HepG2 (cell line): Measurements from ENCODE around the gene EML2. TPM values are rescaled to one million over a fixed set of nuclear protein-coding genes. Genes with fewer than 3 reads are reported as not detected.

Experiments
- BHLHE40 ChIP-seq: IDR thresholded peaks from 2 replicates; pipeline ENCODE4 v1.6.1; 2011; ENCODE audit warnings: low read length, improper control_type of control experiment
- GFI1 ChIP-seq: sonication (generic); formaldehyde crosslinking; IDR thresholded peaks from 2 replicates; pipeline ENCODE4 v1.5.0; 2020; ENCODE audit warnings: missing genetic modification reagents, mild to moderate bottlenecking, borderline replicate concordance
- HMGA1 ChIP-seq: sonication (generic); formaldehyde crosslinking; conservative IDR thresholded peaks from 2 replicates; pipeline ENCODE4 v1.4.0; 2020; ENCODE audit warnings: missing genetic modification reagents
- HNF4A ChIP-seq: sonication (generic); formaldehyde crosslinking; IDR thresholded peaks from 2 replicates; pipeline ENCODE4 v1.4.0; 2020; ENCODE audit warnings: missing genetic modification reagents
- HNF4G ChIP-seq, 2 experiments: sonication (generic) in 1 of 2; formaldehyde crosslinking in 1 of 2; IDR thresholded peaks; 2 replicates each; pipeline versions ENCODE4 v1.4.0 to v1.6.1; 2011 to 2020; ENCODE audit warnings: borderline replicate concordance in 2 of 2, low read depth in 2 of 2, mild to moderate bottlenecking in 2 of 2, low read length in 1 of 2, missing genetic modification reagents in 1 of 2, moderate library complexity in 1 of 2
- MZF1 ChIP-seq: sonication (generic); formaldehyde crosslinking; IDR thresholded peaks from 2 replicates; pipeline ENCODE4 v1.8.1; 2023; ENCODE audit warnings: mild to moderate bottlenecking, missing genetic modification reagents, borderline replicate concordance
- NFE2 ChIP-seq: sonication (generic); formaldehyde crosslinking; IDR thresholded peaks from 2 replicates; pipeline ENCODE4 v1.4.0; 2020; ENCODE audit warnings: missing genetic modification reagents
- PRMT3 ChIP-seq: sonication (generic); formaldehyde crosslinking; IDR thresholded peaks from 2 replicates; pipeline ENCODE4 v1.8.1; 2022; ENCODE audit warnings: low read depth, mild to moderate bottlenecking, moderate library complexity, missing genetic modification reagents, borderline replicate concordance
- RBM22 ChIP-seq: fragments of 200-400 bp; formaldehyde crosslinking; optimal IDR thresholded peaks from 2 replicates; pipeline ENCODE3; 2017; ENCODE audit warnings: mild to moderate bottlenecking, low read length, moderate library complexity
- ZFP36 ChIP-seq: fragments of 150-350 bp; IDR thresholded peaks from 2 replicates; pipeline ENCODE4 v1.6.1; 2018; ENCODE audit warnings: borderline replicate concordance, low read length, low read depth; ENCODE audit not compliant: partially characterized antibody
- polyA plus RNA-seq, 8 experiments: library from polyadenylated mRNA; depleted of rRNA in 3 of 8; stranded (reverse) in 7 of 8; unstranded in 1 of 8; fragments of >200 nt; fragmentation: Illumina TruSeq in 4 of 8; extraction: Trizol in 4 of 8; gene quantifications; 2 replicates each; pipeline versions ENCODE4 v1.2.1 to v1.2.3, GENCODE V29; 2011 to 2016; ENCODE audit warnings: low read depth in 4 of 8, missing spikeins in 1 of 8, mixed read lengths in 1 of 8; ENCODE audit not compliant: insufficient read depth in 1 of 8
- total RNA-seq, 5 experiments: library from RNA; depleted of rRNA; stranded (reverse); fragments of >200 nt; fragmentation: Illumina TruSeq; extraction: Trizol; gene quantifications; 2 replicates each; pipeline ENCODE4 v1.2.3, GENCODE V29; 2016; ENCODE audit warnings: low read depth in 1 of 5
- TF ChIP-seq, protein P1 (sequence below): sonication (generic); formaldehyde crosslinking; IDR thresholded peaks from one replicate; pipeline ENCODE4 v1.5.1; 2020; ENCODE audit warnings: mild to moderate bottlenecking, missing genetic modification reagents; ENCODE audit errors: not compliant biosample characterization
- TF ChIP-seq, protein P2 (sequence below): sonication (generic); formaldehyde crosslinking; IDR thresholded peaks from 2 replicates; pipeline ENCODE4 v1.8.0; 2022; ENCODE audit warnings: low read depth, missing genetic modification reagents
- TF ChIP-seq, protein P3 (sequence below): sonication (generic); formaldehyde crosslinking; IDR thresholded peaks from 2 replicates; pipeline ENCODE4 v1.5.0; 2020; ENCODE audit warnings: mild to moderate bottlenecking, missing genetic modification reagents, borderline replicate concordance
- TF ChIP-seq, protein P4 (sequence below): sonication (generic); formaldehyde crosslinking; IDR thresholded peaks from 2 replicates; pipeline ENCODE4 v1.5.0; 2020; ENCODE audit warnings: mild to moderate bottlenecking, missing genetic modification reagents

Gene EML2
- total and polyA plus RNA-seq, 2 of the 13 experiments (the other 11 are each of a cell fraction or from before 2014, with no cell fraction given), result 7.3 to 12.9 TPM

DNA sequence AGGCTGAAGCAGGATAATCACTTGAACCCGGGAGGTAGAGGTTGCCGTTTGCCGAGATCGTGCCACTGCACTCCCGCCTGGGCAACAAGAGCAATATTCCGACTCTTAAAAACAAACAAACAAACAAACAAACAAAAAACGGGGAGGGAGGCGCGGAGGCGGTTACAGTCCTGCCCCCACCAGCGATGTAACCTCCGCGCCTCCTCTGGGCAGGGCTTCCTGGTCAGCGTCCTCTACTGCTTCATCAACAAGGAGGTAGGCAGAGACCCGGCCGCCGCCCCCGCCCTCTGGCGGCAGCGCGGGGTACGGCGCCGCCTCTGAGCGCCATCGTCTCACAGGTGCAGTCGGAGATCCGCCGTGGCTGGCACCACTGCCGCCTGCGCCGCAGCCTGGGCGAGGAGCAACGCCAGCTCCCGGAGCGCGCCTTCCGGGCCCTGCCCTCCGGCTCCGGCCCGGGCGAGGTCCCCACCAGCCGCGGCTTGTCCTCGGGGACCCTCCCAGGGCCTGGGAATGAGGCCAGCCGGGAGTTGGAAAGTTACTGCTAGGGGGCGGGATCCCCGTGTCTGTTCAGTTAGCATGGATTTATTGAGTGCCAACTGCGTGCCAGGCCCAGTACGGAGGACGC is 42.3 kb upstream of the EML2 start (continued):
- TF ChIP-seq, protein P1, sequence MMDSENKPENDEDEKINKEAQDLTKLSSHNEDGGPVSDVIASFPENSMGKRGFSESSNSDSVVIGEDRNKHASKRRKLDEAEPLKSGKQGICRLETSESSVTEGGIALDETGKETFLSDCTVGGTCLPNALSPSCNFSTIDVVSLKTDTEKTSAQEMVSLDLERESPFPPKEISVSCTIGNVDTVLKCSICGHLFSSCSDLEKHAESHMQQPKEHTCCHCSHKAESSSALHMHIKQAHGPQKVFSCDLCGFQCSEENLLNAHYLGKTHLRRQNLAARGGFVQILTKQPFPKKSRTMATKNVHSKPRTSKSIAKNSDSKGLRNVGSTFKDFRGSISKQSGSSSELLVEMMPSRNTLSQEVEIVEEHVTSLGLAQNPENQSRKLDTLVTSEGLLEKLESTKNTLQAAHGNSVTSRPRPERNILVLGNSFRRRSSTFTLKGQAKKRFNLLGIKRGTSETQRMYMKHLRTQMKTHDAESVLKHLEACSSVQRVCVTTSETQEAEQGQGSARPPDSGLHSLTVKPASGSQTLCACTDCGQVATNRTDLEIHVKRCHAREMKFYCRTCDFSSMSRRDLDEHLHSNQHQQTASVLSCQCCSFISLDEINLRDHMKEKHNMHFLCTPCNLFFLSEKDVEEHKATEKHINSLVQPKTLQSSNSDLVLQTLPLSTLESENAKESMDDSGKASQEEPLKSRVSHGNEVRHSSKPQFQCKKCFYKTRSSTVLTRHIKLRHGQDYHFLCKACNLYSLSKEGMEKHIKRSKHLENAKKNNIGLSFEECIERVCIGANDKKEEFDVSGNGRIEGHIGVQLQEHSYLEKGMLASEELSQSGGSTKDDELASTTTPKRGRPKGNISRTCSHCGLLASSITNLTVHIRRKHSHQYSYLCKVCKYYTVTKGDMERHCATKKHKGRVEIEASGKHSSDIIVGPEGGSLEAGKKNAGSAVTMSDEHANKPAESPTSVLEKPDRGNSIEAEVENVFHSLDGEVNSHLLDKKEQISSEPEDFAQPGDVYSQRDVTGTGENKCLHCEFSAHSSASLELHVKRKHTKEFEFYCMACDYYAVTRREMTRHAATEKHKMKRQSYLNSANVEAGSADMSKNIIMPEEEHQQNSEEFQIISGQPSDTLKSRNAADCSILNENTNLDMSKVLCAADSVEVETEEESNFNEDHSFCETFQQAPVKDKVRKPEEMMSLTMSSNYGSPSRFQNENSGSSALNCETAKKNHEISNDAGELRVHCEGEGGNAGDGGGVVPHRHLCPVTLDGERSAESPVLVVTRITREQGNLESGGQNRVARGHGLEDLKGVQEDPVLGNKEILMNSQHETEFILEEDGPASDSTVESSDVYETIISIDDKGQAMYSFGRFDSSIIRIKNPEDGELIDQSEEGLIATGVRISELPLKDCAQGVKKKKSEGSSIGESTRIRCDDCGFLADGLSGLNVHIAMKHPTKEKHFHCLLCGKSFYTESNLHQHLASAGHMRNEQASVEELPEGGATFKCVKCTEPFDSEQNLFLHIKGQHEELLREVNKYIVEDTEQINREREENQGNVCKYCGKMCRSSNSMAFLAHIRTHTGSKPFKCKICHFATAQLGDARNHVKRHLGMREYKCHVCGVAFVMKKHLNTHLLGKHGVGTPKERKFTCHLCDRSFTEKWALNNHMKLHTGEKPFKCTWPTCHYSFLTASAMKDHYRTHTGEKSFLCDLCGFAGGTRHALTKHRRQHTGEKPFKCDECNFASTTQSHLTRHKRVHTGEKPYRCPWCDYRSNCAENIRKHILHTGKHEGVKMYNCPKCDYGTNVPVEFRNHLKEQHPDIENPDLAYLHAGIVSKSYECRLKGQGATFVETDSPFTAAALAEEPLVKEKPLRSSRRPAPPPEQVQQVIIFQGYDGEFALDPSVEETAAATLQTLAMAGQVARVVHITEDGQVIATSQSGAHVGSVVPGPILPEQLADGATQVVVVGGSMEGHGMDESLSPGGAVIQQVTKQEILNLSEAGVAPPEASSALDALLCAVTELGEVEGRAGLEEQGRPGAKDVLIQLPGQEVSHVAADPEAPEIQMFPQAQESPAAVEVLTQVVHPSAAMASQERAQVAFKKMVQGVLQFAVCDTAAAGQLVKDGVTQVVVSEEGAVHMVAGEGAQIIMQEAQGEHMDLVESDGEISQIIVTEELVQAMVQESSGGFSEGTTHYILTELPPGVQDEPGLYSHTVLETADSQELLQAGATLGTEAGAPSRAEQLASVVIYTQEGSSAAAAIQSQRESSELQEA, result no peak
- TF ChIP-seq BHLHE40 (no peak), PRMT3 (CRISPR knock-in tag) (no peak), NFE2 (CRISPR knock-in tag) (no peak), MZF1 (CRISPR knock-in tag) (no peak), ZFP36 (no peak), GFI1 (CRISPR knock-in tag) (peak; percentile 56; the same call in 1 of the 2 replicates), HMGA1 (CRISPR knock-in tag) (no peak), HNF4G (IDR thresholded peaks at IDR 0.05; ENCODE audit: borderline replicate concordance, low read depth, low read length) (no peak), HNF4G (CRISPR knock-in tag; IDR thresholded peaks at IDR 0.05; ENCODE audit: borderline replicate concordance, low read depth) (0 out of 2 replicates have a peak, but pooled peaks have one; percentile 43), HNF4A (CRISPR knock-in tag) (no peak), RBM22 (no peak)
- TF ChIP-seq, protein P2, sequence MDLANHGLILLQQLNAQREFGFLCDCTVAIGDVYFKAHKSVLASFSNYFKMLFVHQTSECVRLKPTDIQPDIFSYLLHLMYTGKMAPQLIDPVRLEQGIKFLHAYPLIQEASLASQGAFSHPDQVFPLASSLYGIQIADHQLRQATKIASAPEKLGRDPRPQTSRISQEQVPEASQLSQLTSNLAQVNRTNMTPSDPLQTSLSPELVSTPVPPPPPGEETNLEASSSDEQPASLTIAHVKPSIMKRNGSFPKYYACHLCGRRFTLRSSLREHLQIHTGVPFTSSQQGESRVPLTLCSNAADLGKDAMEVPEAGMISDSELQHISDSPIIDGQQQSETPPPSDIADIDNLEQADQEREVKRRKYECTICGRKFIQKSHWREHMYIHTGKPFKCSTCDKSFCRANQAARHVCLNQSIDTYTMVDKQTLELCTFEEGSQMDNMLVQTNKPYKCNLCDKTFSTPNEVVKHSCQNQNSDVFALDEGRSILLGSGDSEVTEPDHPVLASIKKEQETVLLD (CRISPR knock-in tag), result no peak
- TF ChIP-seq, protein P3, sequence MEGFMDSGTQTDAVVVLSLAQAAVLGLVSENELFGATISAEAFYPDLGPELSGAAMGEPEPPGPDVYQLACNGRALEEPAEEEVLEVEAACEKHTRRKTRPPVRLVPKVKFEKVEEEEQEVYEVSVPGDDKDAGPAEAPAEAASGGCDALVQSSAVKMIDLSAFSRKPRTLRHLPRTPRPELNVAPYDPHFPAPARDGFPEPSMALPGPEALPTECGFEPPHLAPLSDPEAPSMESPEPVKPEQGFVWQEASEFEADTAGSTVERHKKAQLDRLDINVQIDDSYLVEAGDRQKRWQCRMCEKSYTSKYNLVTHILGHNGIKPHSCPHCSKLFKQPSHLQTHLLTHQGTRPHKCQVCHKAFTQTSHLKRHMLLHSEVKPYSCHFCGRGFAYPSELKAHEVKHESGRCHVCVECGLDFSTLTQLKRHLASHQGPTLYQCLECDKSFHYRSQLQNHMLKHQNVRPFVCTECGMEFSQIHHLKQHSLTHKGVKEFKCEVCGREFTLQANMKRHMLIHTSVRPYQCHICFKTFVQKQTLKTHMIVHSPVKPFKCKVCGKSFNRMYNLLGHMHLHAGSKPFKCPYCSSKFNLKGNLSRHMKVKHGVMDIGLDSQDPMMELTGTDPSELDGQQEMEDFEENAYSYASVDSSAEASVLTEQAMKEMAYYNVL (CRISPR knock-in tag), result peak; percentile 66; the same call in 1 of the 2 replicates
- TF ChIP-seq, protein P4, sequence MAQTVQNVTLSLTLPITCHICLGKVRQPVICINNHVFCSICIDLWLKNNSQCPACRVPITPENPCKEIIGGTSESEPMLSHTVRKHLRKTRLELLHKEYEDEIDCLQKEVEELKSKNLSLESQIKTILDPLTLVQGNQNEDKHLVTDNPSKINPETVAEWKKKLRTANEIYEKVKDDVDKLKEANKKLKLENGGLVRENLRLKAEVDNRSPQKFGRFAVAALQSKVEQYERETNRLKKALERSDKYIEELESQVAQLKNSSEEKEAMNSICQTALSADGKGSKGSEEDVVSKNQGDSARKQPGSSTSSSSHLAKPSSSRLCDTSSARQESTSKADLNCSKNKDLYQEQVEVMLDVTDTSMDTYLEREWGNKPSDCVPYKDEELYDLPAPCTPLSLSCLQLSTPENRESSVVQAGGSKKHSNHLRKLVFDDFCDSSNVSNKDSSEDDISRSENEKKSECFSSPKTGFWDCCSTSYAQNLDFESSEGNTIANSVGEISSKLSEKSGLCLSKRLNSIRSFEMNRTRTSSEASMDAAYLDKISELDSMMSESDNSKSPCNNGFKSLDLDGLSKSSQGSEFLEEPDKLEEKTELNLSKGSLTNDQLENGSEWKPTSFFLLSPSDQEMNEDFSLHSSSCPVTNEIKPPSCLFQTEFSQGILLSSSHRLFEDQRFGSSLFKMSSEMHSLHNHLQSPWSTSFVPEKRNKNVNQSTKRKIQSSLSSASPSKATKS (CRISPR knock-in tag), result no peak
